Retina (tissue), 1 donor: ENCODE measurements around the gene HPCAL4.

Experiments used
- DNase-seq: peaks from one replicate; pipeline ENCODE4 v3.0.0-alpha.2; 2016

Gene HPCAL4

DNA sequence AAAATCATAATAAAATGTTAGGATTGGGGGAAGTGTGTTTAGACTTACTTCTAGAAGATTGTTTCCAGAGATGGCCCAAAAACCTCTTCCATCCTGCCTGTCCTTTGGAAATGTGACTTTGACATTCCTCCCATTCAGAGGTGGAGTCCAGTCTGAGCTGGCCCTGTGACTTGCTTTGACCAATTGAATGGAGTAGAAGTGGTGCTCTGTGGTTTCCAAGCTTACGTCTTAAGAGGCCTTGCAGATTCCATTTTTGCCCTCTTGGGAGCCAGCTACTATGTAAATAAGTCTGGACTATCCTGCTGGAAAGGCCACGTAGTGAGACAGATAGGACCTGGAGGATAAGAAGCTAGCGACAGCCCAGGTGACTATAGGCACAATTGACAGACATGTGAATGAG is 18.0 kb downstream of the HPCAL4 start:
- DNase-seq: no peak

DNA sequence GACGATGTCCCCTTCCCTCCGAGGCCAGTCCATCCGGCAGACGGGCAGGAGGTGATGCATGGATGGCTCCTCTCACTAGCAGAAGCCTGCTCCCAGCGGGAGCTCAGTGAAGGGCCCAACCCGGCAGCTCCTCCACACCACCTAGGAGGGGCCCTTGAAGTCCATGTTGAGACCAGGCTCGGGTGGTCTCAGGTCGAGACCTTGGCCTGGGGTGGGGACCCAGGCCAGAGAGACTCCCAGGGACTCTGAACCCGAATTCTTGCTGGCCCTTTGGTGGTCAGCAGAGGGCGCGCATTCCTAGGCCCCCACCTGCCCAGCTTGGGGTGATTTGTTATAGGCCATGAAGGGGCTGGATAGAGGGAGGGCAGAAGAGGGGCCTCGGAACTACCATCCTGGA is 18.7 kb downstream of the HPCAL4 start:
- DNase-seq: peak; percentile 69

DNA sequence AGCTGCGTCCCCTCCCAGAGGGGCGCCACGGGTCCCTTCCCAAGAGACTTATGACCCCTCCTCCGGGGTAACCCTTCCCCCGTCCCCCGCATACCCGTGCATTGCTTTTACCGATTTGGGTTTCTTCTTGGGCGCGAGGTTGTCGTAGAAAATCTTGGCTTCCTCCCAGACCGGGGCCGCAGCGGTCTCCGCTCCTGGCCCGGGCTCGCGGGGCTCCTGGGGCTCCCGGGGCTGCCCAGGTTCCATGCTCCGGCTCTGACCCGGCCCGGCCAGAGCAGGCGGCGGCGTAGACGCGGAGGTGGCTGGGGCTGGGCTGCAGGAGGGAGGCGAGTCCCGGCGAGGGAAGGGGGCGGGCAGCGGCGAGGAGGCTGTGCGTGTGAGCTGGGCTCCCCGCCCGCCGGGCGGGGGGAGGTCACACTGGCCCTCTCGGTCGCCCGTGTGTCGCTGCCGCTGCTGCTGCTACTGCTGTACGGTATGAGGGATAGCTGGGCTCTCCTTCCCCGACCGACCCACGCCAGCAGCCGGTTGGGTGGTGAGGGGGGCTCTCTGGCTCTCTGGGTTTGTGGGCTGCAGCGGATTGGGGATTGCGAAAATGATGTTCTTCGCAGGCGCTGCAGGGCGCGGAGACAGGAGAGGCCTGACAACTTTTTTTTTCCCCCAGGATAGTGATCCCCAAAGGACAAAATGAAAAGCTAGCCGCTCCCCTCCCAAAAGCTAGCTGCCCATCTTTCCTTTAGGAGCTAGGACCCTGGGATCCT is 19.3 kb downstream of the HPCAL4 start, which contains the start of gene NT5C1A:
TSS of gene NT5C1A (minus strand) at position 315 of the 758 bp plus-strand sequence. CDS start at position 246, 69 bp downstream.
- peak; percentile 70 for DNase-seq

DNA sequence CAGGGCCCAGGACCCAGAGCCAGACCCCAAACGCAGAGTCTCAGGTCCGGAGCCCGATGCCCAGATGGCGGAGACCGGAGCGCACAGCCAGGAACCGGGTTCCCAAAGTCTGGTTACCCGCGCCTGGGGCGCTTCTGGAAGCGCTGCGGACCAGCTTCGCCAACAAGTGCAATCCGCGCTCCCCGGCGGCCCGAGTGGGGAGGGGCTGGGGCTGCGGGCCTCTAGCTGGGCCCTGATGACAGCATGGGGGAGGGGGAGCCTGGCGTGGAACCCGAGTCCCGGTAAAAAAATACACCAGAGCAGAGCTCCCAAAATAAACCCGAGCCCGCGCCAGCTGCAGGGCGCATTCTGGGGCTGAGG is 19.8 kb downstream of the HPCAL4 start:
- peak; percentile 63 for DNase-seq

DNA sequence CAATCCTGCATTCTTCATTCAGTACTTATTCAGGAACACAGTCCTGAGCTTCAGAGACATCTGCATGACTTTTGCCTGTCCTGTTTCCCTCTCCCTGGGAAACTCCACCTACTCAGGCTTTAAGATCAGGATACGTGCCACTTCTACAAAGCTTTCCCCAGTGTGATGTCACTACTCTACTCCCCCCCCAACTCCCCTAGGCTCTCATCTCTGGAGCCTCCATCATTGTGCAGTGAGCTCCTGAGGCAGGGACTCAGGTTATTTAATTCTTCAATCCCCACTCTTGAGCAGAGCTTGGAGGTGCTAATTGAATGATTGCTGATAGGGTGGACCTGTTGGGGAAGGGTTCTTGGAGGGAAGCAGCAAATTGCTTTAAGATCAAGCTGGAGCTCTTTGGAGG is 20.5 kb downstream of the HPCAL4 start:
- no peak for DNase-seq

DNA sequence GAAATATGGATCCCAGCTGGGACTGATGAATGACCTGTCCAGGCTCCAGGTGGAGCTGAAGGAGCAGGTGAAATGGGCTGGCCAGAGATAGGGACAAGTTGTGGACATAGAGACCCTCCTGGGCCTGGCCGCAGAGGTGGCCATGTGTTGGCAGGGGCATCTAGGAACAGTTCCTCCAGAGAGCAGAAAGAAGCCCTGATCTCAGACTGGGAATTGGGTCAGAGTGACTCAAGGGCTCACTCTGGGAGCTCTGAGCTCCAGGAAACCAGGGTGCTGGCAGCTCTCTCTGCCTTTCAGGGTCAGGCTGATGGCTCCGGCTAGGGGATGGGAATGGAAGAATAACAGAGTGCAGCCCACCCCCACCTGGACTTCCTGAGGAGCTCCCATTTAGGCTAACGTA is 22.3 kb downstream of the HPCAL4 start:
- no peak for DNase-seq

DNA sequence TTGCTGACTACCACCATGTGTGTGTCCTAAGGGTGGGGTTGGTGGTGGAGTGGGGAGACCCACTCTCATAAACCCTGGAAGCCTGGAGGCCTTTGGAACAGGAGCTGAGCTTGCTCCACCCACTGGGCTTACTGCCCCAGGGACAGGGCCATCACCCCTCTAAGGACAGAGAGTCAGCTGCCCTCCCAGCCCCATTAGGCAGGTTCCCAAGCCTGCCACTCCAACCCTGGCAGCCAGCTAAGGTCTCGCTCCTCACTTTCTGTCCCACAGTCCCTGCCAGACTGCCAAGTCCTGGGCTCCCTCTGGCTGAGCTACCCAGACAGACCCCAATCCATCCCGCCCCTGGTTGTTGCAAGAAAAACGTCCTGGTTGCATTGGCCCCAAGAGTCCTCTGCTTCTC is 23.1 kb downstream of the HPCAL4 start:
- DNase-seq: no peak

DNA sequence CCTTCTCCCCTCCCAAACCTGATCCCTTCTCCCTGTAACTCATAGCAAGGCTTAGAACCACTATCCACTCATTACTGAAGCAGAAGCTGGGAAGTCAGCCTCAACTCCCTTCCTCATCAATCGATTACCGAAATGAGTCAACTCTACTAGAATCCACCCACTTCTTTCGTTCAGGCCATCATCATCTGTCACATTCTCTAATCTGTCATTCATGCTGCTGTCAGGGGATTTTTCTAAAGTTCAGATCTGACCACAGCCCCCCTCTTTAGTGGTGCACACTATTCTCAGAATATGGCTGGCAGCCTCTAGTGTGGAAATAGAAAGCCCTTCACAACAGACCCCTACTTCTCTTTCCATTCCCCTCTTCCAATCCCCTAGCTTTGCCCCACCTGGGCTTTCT is 24.5 kb downstream of the HPCAL4 start:
- DNase-seq: no peak

DNA sequence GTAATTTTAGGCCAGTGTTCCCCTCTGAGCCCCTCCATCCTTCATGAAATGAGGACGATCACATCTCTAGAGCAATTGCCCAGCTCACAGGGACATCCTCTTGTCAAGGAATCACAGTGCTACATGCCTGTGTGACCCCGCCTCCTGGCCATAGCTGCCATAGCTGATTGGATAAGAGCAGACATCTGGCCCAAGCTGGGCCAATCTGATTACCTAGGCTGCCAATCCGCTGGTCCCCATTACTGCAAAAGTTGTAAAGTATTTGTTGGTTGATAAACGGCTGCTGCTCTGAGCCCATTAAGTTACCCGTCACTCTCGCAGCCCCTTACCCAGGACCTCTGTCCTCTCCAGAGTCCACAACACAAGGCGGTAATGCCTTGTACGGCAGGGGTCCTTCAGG is 27.7 kb downstream of the HPCAL4 start:
- DNase-seq: no peak

DNA sequence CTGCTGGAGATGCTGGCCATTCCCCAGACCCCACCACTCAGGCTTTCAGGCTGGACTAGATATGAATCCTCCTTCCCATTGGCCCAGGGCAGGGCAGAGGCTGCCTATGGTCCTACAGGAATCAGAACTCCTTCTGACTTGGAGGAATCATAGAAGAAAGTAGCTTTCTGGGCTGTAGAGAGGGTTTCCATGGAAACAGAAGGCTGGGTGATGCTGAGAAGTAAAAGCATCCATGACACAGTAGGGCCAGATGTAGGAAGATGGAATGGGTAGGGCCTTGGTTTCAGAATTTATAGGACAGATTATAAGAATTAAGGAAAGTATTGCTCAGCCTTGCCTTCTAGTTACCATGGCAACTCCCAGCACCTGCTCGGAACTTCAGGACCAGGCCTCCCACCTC is 28.4 kb downstream of the HPCAL4 start:
- DNase-seq: no peak

DNA sequence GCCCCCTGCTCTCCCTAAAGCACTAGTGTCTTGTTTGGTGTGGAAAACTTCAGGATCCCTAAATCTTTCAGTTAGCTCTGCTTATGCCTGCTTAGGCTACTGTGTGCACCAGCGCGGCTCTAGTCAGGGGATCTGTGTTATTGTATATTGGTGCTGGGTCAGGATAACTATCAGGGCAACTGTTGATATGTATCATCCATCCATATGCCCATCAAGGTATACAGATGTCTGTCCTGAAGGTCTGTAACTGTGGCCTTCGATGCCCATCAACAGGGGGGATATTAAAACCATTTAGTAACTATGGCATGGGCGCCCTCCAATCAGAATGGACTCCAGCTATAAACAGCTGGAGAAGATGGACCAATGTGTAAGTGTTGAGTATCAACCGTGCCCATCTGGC is 31.7 kb downstream of the HPCAL4 start:
- no peak for DNase-seq

DNA sequence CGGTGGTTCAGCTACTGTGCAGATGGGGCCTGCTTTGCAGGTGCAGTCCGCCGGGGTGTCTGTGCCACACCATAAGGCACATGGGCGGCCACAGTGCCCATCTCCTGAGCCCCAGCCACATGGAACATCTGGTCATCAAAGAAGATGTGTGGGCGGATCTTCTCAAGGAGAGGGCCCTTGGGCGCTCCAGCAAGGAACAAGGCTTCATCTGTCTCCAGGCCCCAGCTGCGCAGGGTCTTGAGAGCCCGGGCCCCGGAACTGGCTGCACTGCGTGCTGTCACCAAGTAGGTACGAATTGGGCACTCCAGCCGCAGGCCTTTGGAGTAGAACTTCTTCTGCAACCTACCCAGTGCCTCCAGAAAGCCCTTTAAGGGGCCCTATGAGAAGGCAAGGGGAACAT is 32.1 kb downstream of the HPCAL4 start:
- no peak for DNase-seq

DNA sequence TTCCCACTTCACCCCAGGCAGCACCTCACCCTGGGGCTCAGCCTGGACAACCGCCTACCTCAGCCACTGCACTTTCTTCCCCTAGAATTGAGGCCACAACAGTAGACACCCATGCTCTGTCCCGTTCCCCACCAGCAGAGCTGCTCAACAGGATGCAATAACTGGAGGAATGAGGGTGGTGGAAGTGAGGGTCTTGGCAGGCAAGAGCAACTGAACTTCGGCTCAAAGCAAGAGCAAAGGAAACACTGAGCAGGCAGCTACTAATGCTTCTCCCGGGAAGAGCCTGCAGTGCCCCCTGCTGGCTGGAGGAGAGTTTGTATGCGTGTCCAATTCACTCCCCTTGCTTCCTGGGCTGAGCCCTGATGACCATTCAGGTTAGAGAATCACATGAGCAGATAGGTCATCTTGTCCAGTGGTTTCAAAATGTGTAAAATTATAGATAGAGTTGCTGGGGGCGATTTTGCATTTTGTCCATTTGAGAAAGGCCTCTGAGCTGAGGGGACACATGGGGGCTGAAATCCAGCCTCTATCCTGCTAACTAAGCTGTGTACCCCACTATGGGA is 33.2 kb downstream of the HPCAL4 start:
- peak; percentile 75 for DNase-seq

DNA sequence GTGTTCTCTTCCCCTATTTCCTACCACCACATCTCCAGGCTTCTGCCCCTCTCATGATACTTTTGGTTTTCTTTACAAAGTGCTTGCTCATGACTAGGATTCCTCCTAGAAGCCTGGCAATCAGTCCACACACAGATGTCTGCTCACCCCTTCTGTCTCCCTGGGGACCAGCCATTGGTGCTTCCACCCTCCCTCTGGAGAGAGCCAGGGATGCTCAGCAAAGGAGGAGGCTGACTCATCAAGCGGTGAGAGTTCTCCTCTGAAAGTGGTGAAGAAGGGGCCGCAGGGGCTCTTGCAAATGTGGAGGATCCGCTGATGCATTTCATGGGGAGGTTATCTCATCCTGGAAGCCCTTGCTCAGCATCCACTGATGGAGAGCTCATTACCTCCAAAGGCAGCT is 33.8 kb downstream of the HPCAL4 start:
- DNase-seq: no peak

DNA sequence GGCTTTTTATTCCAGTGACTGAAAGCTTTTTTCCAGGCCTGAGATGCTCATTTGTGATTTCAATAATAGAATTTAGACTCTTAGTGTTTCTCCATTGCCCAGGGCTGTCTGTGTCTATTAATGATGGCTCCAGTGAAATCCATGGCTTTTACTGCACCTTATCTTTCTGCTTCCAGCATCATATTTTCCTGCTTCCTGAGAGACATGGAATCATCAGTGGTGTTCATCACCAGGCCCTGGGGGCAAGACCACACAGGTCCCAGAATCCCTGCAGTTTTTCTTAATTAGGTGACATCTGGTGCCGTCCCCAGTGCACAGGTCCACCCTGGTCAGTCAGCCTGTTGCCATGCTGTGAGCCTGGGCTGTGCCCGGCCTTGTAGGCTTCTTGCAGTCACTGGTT is 34.8 kb downstream of the HPCAL4 start:
- no peak for DNase-seq

DNA sequence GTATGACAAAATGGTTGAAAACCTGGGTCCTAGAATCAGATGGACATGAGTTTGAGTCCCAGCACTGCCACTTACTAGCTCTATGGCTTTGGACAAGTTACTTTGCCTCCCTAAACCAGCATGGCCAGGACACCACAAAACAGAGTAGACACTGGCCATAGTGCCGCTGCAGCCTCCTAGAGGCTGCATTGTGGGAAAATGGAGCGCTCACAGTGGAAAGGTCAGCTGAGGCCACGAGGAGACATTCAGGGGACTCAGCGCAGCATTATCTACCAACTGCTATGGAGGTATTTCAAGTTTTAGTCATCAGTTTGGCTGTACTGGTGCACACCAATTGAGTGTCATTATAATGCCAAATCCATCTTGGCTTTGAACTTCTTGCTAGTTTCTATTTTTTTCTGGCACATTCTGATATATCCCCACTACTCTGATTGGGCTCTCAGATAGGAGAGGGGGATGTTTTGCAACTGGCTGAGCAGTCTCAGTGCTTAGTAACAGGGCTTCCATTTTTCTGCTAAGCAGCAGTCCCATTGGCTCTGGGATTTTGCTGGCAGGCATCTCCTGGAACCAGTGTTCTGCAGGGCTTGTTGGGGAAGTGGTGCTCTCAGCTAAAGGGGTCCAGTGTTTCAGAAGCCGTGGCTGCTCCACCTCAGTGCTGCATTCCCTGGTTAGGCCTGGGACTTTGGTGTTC is 35.5 kb downstream of the HPCAL4 start:
- no peak for DNase-seq

DNA sequence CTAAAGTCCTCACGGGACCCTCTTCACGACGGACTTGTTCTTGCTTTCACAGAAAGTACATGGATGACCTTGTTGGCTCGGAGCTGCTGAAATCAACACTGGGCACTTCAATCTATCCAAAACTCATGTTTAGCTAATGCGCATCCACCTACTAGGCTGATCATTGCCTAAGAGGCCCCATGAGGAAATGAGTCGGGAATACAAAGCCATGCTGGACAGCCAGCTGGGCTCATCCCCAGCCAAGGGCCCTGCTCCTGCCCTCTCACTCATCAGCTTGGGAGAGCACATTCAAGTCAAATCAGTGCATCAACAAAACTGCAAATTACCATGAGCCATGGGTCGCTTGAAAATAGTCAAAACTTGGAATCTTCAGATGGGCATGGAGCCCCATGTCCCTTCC is 36.9 kb downstream of the HPCAL4 start:
- DNase-seq: no peak

DNA sequence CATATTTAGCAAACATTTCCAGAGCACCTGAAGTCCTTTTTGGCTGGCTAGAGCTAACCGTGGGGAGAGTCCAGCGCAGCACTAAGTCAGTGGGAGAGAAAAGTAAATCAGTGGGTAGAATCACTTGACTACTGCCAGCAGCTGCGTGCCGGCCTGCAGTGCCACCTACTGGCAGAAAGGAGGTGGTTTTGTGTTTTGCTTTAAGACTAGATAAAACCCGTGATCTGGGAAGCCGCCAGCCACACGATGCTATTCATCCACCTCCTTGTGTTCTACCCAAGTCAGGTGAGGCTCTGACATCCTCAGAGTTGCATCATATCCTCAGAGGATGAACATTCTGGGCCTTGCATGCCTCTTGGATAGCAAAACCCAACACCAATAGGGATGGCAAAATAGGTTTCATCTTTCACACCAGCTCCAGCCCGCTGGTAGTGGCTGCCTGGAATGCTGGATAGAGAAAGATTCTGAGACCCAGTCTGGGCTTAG is 37.6 kb downstream of the HPCAL4 start:
- peak; percentile 74 for DNase-seq

DNA sequence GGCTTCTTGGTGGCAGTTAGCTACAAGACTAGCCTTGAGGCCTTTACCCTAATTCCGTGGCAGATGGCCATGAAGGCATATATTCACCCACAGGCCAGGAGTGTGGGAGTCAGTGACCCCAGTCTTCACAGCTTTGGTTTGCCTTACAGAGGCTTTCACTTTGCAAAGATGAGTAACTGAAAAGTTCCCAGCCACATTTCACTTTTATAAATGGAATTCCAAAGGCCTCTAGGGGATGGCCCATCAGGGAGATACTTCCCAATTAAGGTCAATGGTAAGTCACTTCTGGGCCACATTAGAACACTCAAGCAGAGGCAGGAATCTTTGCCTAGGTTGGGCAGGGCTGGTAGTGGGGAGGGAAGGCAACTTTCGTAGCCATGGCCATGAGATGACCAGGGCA is 38.7 kb downstream of the HPCAL4 start:
- DNase-seq: no peak

DNA sequence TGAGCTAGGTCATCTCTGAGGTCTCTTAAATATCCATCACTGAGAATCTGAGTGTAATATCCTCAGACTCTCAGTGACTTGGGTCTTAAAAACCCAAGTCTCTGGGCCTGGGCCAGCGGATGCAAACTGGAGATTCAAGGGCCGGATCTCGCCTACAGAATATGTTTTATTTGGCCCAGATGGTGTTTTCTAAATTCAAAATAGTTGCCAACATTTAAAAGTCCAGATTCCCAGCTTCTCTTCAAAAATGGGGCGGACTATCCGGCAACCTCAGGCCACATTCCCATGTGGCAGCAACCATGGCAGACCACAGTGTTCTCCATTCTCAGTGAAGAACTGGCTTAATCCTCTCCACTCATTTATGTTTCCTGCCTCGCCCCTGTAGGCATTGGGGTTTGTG is 39.1 kb downstream of the HPCAL4 start:
- DNase-seq: no peak

DNA sequence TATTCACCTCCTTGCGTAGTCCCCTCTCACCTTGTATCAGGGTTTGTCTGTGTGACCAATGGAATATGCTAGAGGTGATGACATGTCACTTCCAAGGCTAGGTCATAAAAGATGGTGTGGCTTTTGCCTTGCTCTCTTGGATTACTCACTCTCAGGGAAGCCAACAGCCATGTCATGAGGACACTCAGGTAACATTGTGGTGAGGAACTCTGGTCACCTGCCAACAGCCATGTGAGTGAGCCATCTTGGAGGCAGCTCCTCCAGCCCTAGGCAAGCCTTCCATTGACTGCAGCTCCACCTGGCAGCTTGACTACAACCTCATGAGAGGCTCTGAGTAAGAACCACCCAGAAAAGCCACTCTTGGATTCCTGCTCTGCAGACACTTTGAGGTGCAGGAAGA is 40.8 kb downstream of the HPCAL4 start:
- no peak for DNase-seq

DNA sequence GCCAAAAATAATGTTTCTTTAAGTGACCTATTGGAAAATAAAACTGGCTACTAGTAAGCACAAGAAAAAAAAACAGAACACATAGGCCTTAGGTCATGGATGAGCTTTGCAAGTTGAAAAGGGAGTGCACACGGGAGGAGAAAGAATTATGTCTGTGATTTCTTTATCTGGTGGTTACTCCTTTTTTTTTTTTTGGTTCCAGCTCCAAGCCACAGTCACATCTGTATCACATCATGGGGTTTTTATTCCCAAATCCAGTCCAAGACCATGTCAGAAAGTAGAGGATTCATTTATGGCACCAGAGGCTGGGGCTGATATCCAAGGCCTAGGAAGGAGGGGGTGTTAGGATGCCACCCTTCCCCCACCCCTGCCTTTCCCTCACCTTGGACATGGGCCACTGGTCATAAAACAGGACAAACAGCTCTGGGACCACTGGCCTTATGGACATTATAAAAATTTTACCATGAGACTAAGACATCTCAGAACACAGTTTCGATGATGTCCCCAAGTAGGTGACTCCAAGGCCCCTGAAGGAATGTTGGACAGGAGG is 41.5 kb downstream of the HPCAL4 start:
- DNase-seq: no peak

DNA sequence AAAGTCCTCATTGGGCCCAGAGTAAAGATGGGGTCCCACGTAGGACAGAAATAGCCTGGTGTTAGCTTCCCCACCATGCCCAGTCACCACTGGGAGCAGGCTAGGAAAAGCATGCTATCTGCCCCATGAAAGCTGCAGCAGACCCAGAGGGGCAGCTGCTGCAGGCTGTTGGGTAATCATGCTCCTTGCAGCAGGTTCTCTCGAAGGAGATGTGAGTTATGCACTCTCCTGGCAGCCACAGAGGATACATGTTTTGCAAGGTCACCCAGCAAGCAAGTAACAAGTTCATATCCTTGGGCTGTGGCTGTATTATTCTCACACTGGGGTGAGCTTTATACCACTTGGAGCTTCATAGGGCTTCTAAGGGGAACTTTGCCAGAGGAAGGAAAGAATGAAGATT is 42.7 kb downstream of the HPCAL4 start:
- no peak for DNase-seq

DNA sequence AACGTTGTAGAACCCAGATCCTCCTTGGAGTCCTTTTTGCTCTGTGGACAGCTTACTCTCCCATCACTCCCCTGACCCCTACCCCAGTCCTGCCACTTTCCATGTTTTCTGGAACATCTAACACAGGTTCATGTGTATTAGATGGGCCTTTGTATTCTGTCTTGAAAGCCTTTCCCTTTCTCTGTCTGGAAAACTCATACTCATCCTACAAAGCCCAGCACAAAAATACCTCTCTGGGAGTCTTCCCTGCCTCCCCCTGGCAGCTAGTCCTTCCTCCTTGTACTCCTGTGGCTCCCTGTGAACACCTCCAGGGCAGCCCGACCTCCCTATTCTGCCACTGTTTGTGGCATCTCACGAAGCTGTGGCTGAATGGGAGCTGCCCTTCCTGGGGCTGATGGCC is 44.0 kb downstream of the HPCAL4 start:
- no peak for DNase-seq
